Endothelial cell of umbilical vein (primary cell): ENCODE results near the gene CDC42. TPM values are rescaled to one million over a fixed set of nuclear protein-coding genes. Genes with fewer than 3 reads are reported as not detected.
A peak's percentile ranks its signal among the peaks of the same experiment; 100 is the strongest.

Experiments used
- BruUV-seq: library from RNA; stranded (reverse); fragments of 400-500 nt; replicated peaks from 2 replicates; lab custom pipeline; 2021; lab: Mats Ljungman, UMichigan
- CTCF ChIA-PET: fragments of 300-600, 350-600 bp; sonication (Branson Sonifier 250); formaldehyde crosslinking; loops from one replicate; lab custom pipeline; 2021; ENCODE audit warnings: antibody characterized with exemption, inconsistent platforms; lab: Charles Lee
- POLR2A ChIA-PET: fragments of 300-600, 350-600 bp; sonication (Branson Sonifier 250); formaldehyde crosslinking; loops from one replicate; lab custom pipeline; 2021; ENCODE audit warnings: antibody characterized with exemption, inconsistent platforms; lab: Charles Lee
- DNase-seq: peaks from one replicate; pipeline ENCODE4 v3.0.0-alpha.2; 2011; ENCODE audit warnings: low read depth, low spot score
- FAIRE-seq: peaks from 2 replicates; lab custom pipeline; 2011; peaks lifted over from hg19 to GRCh38; lab: Jason Lieb, UNC
- H2AFZ ChIP-seq: 2 replicates; pipeline ENCODE4 v1.6.0; 2012; ENCODE audit warnings: low read depth, low read length, control low read depth, inconsistent platforms
- H3K27ac ChIP-seq: 2 replicates; pipeline ENCODE4 v1.5.1; 2011; ENCODE audit warnings: low read depth, mild to moderate bottlenecking, control low read depth, low read length, moderate library complexity; ENCODE audit not compliant: insufficient read depth
- H3K27me3 ChIP-seq, 2 experiments: 2 replicates each; pipeline versions ENCODE4 v1.6.0 to v1.6.1; 2011; ENCODE audit warnings: low read length in 2 of 2, mixed read lengths in 1 of 2; ENCODE audit not compliant: control insufficient read depth in 2 of 2, insufficient read depth in 2 of 2
- H3K36me3 ChIP-seq, 2 experiments: 2 replicates in 1 of 2; 3 replicates in 1 of 2; pipeline ENCODE4 v1.5.1; 2011; ENCODE audit warnings: low read length in 2 of 2, mild to moderate bottlenecking in 1 of 2, moderate library complexity in 1 of 2; ENCODE audit not compliant: control insufficient read depth in 2 of 2, insufficient read depth in 2 of 2; ENCODE audit errors: extremely low read depth in 1 of 2
- H3K4me1 ChIP-seq: 3 replicates; pipeline ENCODE4 v1.5.1; 2011; ENCODE audit warnings: mild to moderate bottlenecking, low read length; ENCODE audit not compliant: control insufficient read depth, insufficient read depth; ENCODE audit errors: extremely low read depth
- H3K4me2 ChIP-seq: 2 replicates; pipeline ENCODE4 v1.6.1; 2011; ENCODE audit warnings: low read length, control low read depth, mixed read lengths; ENCODE audit not compliant: insufficient read depth
- H3K4me3 ChIP-seq, 3 experiments: fragments of 200-600 bp in 1 of 3; sonication (generic), shearing (Covaris generic) in 1 of 3; replicated peaks in 1 of 3; 2 replicates each; pipeline ENCODE4 v1.5.1; 2011 to 2016; ENCODE audit warnings: control low read depth in 3 of 3, low read length in 3 of 3, mild to moderate bottlenecking in 2 of 3, inconsistent platforms in 1 of 3, low read depth in 1 of 3, moderate library complexity in 1 of 3; ENCODE audit not compliant: insufficient read depth in 1 of 3
- H3K79me2 ChIP-seq: 2 replicates; pipeline ENCODE4 v1.6.0; 2012; ENCODE audit warnings: low read length, inconsistent platforms; ENCODE audit not compliant: control insufficient read depth, insufficient read depth
- H3K9ac ChIP-seq: replicated peaks from 2 replicates; pipeline ENCODE3; 2011; ENCODE audit warnings: low read length, control low read depth; ENCODE audit not compliant: insufficient read depth; ENCODE audit errors: extremely low read depth
- H3K9me1 ChIP-seq: replicated peaks from 3 replicates; pipeline ENCODE4 v1.6.0; 2011; ENCODE audit warnings: mild to moderate bottlenecking, low read length; ENCODE audit not compliant: control insufficient read depth, insufficient read depth; ENCODE audit errors: extremely low read depth
- H3K9me3 ChIP-seq: replicated peaks from 2 replicates; pipeline ENCODE4 v1.5.1; 2012; ENCODE audit warnings: low read length, inconsistent platforms; ENCODE audit not compliant: control insufficient read depth, insufficient read depth
- H4K20me1 ChIP-seq: replicated peaks from 2 replicates; pipeline ENCODE3; 2011; ENCODE audit warnings: mild to moderate bottlenecking, low read length; ENCODE audit not compliant: control insufficient read depth, insufficient read depth; ENCODE audit errors: extremely low read depth
- EZH2 ChIP-seq: IDR thresholded peaks from 2 replicates; pipeline ENCODE4 v1.6.1; 2012; ENCODE audit warnings: borderline replicate concordance, low read depth, mild to moderate bottlenecking, moderate library complexity, low read length, inconsistent platforms; ENCODE audit not compliant: severe bottlenecking
- GATA2 ChIP-seq: IDR thresholded peaks from 2 replicates; pipeline ENCODE4 v1.7.0; 2011; ENCODE audit warnings: low read depth, mild to moderate bottlenecking, moderate library complexity, mixed read lengths, low read length; ENCODE audit not compliant: insufficient read length, insufficient read depth
- JUN ChIP-seq: IDR thresholded peaks from 2 replicates; pipeline ENCODE4 v1.6.1; 2011; ENCODE audit warnings: borderline replicate concordance, low read depth; ENCODE audit not compliant: insufficient read length, insufficient read depth
- dilution Hi-C: fragments of 300-500 bp; cut with MboI; formaldehyde crosslinking; loops from one replicate; pipeline ENCODE4 v1.15.0; 2019; ENCODE audit warnings: low sequenced_read_pairs; ENCODE audit not compliant: extremely low pct_ligation_motif_present
- intact Hi-C: fragments of 100-400 bp; cut with micrococcal nuclease; formaldehyde crosslinking; loops from one replicate; pipeline ENCODE4 v1.10.0; 2022
- polyA plus RNA-seq, 4 experiments: library from polyadenylated mRNA; depleted of rRNA in 3 of 4; stranded (reverse) in 3 of 4; unstranded in 1 of 4; fragments of >200 nt; gene quantifications; 2 replicates each; pipeline versions ENCODE4 v1.2.1 to v1.2.3, GENCODE V29; 2011 to 2012; ENCODE audit warnings: missing spikeins in 1 of 4
- total RNA-seq: library from RNA; stranded (reverse); gene quantifications from 2 replicates; pipeline ENCODE4 v1.2.3, GENCODE V29; 2021
- TF ChIP-seq, protein P1 (sequence below), 2 donors: IDR thresholded peaks; 1 replicate in 1 of 2; 2 replicates in 1 of 2; pipeline ENCODE4 v1.5.1; 2011; ENCODE audit warnings: low read length in 2 of 2, mild to moderate bottlenecking in 2 of 2, moderate library complexity in 2 of 2, control low read depth in 1 of 2, inconsistent platforms in 1 of 2, low read depth in 1 of 2; ENCODE audit not compliant: insufficient read depth in 1 of 2; ENCODE audit errors: extremely low read depth in 1 of 2

The CDC42 gene
- total and polyA plus RNA-seq, 2 donors (not counting 3 experiments of a cell fraction or from before 2014, with no cell fraction given) = 199 to 381 TPM

GRCh38 chr1:22051607-22052114 lies 848 bp upstream of the CDC42 start:
- Histone ChIP-seq H4K20me1 (peaks cover 22% of the 10 kb centered on the region), H3K27ac (no peak overlapping the region), H3K79me2 (peaks cover 35% of the 10 kb centered on the region), H2AFZ (no peak overlapping the region), H3K27me3 (no peaks in the 10 kb centered on the region), H3K9ac (no peak overlapping the region), H3K9me1 (no peaks in the 10 kb centered on the region), H3K36me3 (no peaks in the 10 kb centered on the region), H3K4me3 (no peak overlapping the region), H3K4me2 (no peak overlapping the region), H3K9me3 (no peaks in the 10 kb centered on the region), H3K4me1 (peaks cover 23% of the 10 kb centered on the region)
- DNase-seq = no peak
- dilution Hi-C loops = no loop called here
- ChIA-PET CTCF (interaction anchor here (1.2 to 5.1 kb wide), 2 partner anchors 12 to 27 kb away, joined by 6 to 26 read pairs; no protein-coding TSS in a partner anchor), POLR2A (interaction anchor here (0.9 kb wide), 1 partner anchor 20 kb away, joined by 3 read pairs; no protein-coding TSS in a partner anchor)
- BruUV-seq = TSS peak; percentile 44
- FAIRE-seq = no peak
- no peak for TF ChIP-seq GATA2
- intact Hi-C loops = loop anchor here (1.0 to 5.0 kb wide), 2 partner anchors 26 to 41 kb away; no protein-coding TSS in a partner anchor

- ChIA-PET CTCF (interaction anchor here (0.8 to 5.1 kb wide), 6 partner anchors 13 to 52 kb away, joined by 3 to 26 read pairs (median 4); no protein-coding TSS in a partner anchor), POLR2A (interaction anchor here (0.7 to 1.5 kb wide), 4 partner anchors 13 to 151 kb away, joined by 3 to 7 read pairs (median 3); no protein-coding TSS in a partner anchor)
- Histone ChIP-seq H3K79me2 (peaks cover 51% of the 10 kb centered on the region), H3K9me1 (no peaks in the 10 kb centered on the region), H3K9ac (peak overlapping the region; percentile 97), H3K27ac (peak overlapping the region; percentile 85), H4K20me1 (peaks cover 30% of the 10 kb centered on the region), H3K36me3 (peaks cover 0 to 2% of the 10 kb centered on the region in 2 experiments), H3K27me3 (no peaks in the 10 kb centered on the region), H3K4me2 (peak overlapping the region; percentile 99), H3K4me3 (peak overlapping the region; percentile 37 to 94 (median 76)), H3K9me3 (no peaks in the 10 kb centered on the region), H3K4me1 (peaks cover 28% of the 10 kb centered on the region), H2AFZ (no peak overlapping the region)
- DNase-seq (peak; percentile 79), FAIRE-seq (peak; percentile 75)
- dilution Hi-C loops = no loop called here
- TSS peak; percentile 37 for BruUV-seq
- intact Hi-C loops = loop anchor here (5.0 kb wide), 1 partner anchor 39 kb away; no protein-coding TSS in a partner anchor
- TF ChIP-seq JUN (peak; percentile 76), EZH2 (no peak)
- TF ChIP-seq, protein P1, sequence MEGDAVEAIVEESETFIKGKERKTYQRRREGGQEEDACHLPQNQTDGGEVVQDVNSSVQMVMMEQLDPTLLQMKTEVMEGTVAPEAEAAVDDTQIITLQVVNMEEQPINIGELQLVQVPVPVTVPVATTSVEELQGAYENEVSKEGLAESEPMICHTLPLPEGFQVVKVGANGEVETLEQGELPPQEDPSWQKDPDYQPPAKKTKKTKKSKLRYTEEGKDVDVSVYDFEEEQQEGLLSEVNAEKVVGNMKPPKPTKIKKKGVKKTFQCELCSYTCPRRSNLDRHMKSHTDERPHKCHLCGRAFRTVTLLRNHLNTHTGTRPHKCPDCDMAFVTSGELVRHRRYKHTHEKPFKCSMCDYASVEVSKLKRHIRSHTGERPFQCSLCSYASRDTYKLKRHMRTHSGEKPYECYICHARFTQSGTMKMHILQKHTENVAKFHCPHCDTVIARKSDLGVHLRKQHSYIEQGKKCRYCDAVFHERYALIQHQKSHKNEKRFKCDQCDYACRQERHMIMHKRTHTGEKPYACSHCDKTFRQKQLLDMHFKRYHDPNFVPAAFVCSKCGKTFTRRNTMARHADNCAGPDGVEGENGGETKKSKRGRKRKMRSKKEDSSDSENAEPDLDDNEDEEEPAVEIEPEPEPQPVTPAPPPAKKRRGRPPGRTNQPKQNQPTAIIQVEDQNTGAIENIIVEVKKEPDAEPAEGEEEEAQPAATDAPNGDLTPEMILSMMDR (IDR thresholded peaks at IDR 0.05; ENCODE audit: extremely low read depth in 1 of 2, insufficient read depth in 1 of 2, low read depth in 1 of 2, low read length in 2 of 2) = no peak
Observed at GRCh38 chr1:22053017-22053860, 730 bp downstream of the CDC42 start.
